HG03432 (cell line): ENCODE results near the gene ENTR1.
"Not testable (repeated sequence)": the region's sequence is repeated elsewhere in the genome, so short reads cannot be mapped to it uniquely, and the experiment has no call there.

Source experiments
- ATAC-seq: cut with Tn5 transposase; IDR thresholded peaks from one replicate; pipeline ENCODE4 v1.9.1; 2021; ENCODE audit warnings: mild to moderate bottlenecking, moderate library complexity; ENCODE audit not compliant: unreplicated experiment

The ENTR1 gene

DNA sequence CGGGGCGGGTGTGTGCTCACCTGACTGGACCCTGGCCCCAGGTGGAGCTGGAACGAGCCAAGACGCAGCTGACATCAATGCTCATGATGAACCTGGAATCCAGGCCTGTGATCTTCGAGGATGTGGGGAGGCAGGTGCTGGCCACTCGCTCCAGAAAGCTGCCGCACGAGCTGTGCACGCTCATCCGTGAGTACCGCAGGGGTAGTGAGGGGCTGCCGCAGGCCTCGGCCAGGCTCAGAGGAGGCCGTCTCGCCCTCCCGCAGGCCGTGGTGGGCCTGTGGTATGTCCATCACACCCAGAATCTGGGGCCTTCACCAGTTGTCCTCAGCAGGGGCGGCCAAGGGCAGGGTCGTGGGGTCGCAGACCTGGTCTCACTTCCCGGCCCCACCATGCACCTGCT, 11.4 kb upstream of the ENTR1 start:
- ATAC-seq = no peak

DNA sequence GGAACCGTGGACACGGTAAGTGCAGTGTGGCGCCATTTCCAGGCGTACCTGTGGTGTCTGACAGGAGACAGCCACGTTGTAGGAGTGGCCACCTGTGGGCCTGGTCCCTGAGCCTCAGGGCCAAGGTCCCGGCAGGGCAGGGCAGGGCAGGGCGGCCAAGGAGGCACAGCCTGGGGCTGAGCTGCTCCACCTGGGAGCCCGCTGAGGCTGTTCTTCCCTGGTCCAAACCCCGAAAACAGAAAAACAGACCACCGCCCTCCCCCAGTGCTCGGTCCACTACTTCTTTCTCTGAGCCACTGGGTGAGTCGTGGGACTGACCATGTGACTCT, 8.6 kb upstream of the ENTR1 start:
- no peak for ATAC-seq

DNA sequence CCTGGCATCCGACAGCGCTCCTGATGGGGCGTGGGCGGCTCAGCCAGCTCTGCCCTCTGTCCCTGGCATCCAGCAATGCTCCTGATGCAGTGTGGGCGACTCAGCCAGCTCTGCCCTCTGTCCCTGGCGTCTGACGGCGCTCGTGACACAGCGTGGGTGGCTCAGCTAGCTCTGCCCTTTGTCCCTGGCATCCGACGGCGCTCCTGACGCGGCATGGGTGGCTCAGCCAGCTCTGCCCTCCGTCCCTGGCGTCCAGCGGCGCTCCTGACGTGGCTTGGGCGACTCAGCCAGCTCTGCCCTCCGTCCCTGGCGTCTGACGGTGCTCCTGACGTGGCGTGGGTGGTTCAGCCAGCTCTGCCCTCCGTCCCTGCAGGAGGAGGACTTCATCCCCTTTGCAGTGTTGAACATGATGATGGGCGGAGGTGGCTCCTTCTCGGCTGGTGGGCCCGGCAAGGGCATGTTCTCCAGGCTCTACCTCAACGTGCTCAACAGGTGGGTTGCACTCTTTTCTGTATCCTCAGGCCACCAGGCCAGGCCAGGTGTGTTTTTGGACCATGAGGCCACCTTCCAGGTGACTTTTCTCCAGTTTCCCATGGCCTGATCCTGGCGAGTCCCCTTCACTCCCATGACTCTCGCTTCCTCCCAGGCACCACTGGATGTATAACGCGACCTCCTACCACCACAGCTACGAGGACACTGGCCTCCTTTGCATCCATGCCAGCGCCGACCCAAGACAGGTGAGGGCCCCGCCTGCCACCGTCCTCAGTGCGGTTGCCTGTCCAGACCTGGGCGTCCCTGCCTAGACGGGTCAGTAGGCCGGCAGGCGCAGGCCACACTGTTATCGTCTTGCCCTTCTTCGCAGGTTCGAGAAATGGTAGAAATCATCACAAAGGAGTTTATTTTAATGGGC, 8.0 kb upstream of the ENTR1 start:
- no peak for ATAC-seq

GRCh38 chr9:136416914-136417313, 6.5 kb upstream of the ENTR1 start:
- no peak for ATAC-seq

DNA sequence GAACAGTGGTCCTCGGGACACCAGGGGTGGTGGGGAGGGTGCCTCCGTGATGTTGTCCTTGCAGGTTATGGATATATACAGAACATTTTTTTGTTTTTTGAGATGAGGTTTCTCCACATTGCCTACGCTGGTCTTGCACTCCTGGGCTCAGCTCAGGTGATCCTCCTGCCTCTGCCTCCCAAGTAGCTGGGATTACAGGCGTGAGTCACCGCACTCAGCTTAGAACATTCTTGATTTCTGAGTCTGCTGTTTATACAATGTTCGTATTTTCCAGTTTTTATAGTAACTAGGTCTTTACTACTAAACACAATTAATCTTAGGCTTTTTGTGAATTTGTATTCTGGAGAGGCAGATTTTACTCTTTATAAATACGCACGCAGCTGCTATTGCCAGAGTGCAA, 6.0 kb upstream of the ENTR1 start:
- ATAC-seq = no peak

DNA sequence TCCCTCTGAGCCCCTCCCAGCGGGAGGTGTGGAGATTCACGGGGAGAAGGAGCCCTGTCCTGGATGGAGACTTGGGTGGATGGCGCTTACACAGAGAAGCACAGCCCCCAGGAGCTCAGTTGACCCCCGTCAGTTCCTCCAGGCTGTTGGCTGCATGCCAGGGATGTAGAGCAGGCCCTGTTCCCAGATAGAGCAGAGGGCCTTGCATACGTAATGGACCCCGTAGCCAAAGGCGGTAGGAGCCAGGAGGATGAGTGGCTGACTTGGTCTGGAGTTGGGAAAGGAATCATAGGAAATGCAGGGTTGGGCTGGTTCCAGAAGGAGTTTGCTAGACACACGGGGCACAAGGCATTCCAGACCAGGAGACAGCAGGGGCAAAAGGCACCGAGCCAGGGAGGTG, 2.5 kb upstream of the ENTR1 start:
- ATAC-seq = no peak

DNA sequence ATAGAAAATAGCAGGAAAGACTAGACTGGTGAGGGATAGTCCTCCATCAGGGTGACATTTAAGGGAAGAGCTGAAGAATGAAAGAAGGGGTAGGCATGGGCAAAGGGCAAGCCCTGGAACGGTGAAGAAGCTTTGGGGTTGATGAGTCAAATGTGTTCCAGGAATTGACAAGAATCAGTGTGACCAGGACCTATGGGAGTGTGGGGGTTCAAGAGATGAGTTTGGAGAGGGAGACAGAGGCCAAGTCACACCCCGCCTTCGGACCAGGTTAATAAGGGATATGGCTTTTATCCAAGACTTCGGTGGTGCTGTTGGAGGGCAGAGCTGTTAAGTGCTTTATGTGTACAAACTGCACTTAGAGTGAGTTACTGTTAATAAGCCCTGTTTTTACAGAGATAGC, 964 bp upstream of the ENTR1 start:
- no peak for ATAC-seq

GRCh38 chr9:136409557-136410455, 608 bp downstream of the ENTR1 start:
- peak; percentile 27 for ATAC-seq

GRCh38 chr9:136407911-136408310, 2.5 kb downstream of the ENTR1 start:
- ATAC-seq = no peak

GRCh38 chr9:136407061-136407460, 3.4 kb downstream of the ENTR1 start:
- not testable (repeated sequence) for ATAC-seq

GRCh38 chr9:136405904-136406303, 4.5 kb downstream of the ENTR1 start:
- not testable (repeated sequence) for ATAC-seq

GRCh38 chr9:136405481-136405880, 4.9 kb downstream of the ENTR1 start:
- ATAC-seq = no peak

- no peak for ATAC-seq
Measured at GRCh38 chr9:136404801-136405136, 5.6 kb downstream of the ENTR1 start.

DNA sequence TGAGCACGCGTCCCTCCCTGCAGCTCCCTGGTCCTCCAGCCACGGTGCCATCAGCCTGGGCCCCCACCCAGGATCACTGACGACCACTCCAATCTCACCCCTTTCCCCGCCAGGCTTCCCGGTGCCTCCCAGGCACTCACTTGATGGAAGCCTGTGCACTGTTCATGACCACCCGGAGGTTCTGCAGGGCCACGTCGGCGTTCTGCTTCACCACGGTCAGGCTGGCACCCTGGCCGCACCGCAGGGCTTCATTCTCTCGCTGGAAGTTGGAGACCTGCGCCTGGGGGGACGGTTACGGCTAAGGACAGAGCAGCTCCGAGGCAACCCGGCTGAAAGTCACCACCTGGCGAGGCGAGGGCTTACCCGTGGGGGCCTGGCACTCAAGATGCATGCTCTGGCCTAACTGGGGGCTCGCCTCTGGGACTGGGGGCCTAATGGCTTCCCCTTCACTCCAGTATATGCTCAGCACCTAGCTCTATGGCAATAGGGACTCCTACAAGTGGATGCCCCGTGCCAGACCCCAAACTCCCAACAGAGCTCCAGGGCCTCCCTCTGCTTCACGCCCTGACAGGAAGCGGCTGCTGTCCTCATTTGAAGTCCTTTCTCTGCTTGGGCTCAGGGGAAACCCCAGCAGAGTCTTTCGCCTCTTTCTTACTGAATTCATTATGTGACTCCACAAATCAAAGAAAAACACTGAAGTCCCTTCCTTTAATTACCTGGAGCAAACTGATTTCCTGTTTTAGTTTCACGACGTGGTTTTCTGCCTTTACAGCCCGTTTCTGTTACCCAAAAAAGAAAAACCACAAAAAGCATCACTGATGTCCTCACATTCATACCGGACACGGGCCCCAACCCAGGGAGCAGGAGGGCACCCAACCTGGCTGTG, 6.3 kb downstream of the ENTR1 start:
- ATAC-seq = no peak

GRCh38 chr9:136403538-136403914, 6.9 kb downstream of the ENTR1 start:
- ATAC-seq = no peak

- ATAC-seq = no peak
Measured at GRCh38 chr9:136402067-136402466, 8.3 kb downstream of the ENTR1 start.

DNA sequence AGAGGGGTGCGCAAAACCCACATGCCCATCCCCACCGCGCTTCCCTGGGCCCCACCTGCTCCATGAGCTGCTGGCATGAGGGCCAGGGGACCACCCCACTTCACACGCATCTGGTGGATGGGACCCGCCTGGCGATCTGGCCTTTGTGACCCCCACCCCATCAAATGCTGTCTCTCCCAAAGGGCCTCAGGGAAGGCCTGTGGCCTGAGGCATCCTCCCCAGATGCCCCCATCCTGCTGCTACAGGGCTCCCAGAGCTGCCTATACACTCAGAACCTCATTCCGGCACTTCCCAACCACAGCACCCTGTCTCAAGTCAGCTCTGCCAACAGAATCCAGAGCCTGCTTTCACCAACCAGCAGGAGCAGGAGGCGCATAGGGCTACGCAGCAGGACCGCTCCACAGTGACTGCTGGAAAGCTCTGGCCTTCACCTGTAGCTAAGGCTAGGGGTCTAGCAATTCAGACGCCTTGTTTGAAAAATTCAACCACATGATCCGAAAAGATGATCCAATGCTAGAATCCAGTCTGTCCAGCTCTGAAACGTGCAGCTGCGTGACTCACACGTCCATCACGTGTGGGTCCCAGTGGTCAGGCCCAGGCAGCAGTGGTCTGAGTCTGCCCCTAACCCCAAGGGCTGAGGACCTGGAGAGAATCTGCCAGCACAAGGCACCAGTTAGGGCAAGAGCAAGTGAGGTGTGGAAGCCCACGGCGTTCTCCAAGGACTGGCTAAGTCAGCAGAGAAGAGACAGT, 9.1 kb downstream of the ENTR1 start:
- no peak for ATAC-seq

GRCh38 chr9:136400038-136400834, 10.2 kb downstream of the ENTR1 start, which contains the start of gene SNAPC4:
Gene SNAPC4 (minus strand): TSS chr9:136400170. CDS start chr9:136398428, 1,742 bp downstream.
- ATAC-seq = peak; percentile 71
